Large intestine (tissue), 3 donors: ENCODE measurements around the gene TMEM184B. TPM values are rescaled to one million over a fixed set of nuclear protein-coding genes. Genes with fewer than 3 reads are reported as not detected.

Experiments used
- DNase-seq, 2 donors: peaks; one replicate each; pipeline versions ENCODE4 v3.0.0 to v3.0.0-alpha.2; 2013
- H3K27ac ChIP-seq: one replicate; pipeline ENCODE4 v1.5.1; 2013; ENCODE audit warnings: low read length
- H3K27me3 ChIP-seq: 2 replicates; pipeline ENCODE4 v1.6.1; 2013; ENCODE audit warnings: low read length; ENCODE audit not compliant: control insufficient read depth, insufficient read depth
- H3K36me3 ChIP-seq: 2 replicates; pipeline ENCODE4 v1.6.1; 2013; ENCODE audit warnings: low read length; ENCODE audit not compliant: control insufficient read depth, insufficient read depth
- H3K4me1 ChIP-seq: one replicate; pipeline ENCODE4 v1.6.1; 2013; ENCODE audit warnings: low read length; ENCODE audit not compliant: control insufficient read depth, insufficient read depth
- H3K4me3 ChIP-seq: one replicate; pipeline ENCODE4 v1.5.1; 2013; ENCODE audit warnings: low read length
- H3K9me3 ChIP-seq: one replicate; pipeline ENCODE4 v1.6.1; 2013; ENCODE audit warnings: mild to moderate bottlenecking, low read depth, low read length, moderate library complexity; ENCODE audit not compliant: control insufficient read depth
- WGBS: methylation state at CpG from one replicate; pipeline ENCODE4 v1.1.5; 2013; ENCODE audit warnings: low lambda C conversion rate; ENCODE audit not compliant: insufficient coverage; 5-methylcytosine and 5-hydroxymethylcytosine counted together
- polyA plus RNA-seq: library from polyadenylated mRNA; unstranded; fragments of 120-200 nt; gene quantifications from one replicate; pipeline ENCODE4 v1.2.1, GENCODE V29; 2013

Gene TMEM184B
- polyA plus RNA-seq, 1 donor = 56.5 TPM

DNA sequence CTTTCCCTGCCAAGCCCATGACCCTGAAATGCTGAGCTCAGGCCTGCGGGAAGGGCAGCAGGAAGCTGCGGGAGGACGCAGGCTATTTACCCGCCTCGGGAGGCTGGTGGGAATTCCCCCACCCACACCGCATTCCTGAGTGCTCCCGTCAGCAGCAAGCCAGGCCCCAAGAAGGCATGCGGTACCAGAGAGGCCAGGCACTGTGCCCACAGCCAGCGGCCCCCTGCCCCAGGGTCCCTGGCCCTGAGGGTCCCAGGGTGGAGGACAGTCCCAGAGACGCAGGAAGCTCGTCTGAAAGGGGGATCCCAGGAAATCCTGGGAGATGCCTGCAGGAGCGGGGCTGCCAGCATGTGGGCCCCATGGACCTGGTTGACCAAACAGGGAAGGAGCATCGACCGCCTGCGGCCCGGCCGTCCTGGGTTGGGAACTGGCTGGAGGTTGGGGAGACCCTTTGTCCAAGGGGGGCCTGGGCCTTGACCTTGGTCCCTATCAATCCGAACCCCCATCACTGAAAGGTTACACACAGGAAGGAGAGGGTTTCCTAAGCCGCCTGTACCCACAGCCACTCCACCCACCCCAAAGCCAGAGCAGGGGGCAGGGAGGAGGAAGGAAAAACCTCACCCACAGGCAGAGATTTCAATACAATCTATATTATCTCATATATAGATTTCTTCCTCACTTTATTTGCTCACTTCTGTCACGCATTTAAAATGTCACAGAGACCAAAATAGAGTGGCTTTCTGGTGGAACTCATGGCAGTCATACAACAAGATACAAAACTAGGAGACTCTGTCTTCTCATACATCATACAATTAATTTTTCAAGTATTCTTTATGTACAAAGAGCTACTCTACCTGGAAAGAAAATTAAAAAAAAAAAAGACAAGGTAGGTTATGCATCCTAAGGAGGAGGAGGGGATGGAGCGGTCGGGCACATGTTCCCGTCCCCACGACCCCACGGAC lies 53.9 kb downstream of the TMEM184B start:
- Histone ChIP-seq H3K27ac (peak overlapping the region; percentile 68), H3K27me3 (peaks cover under 1% of the 10 kb centered on the region), H3K4me1 (peaks cover 30% of the 10 kb centered on the region), H3K36me3 (peaks cover 33% of the 10 kb centered on the region), H3K9me3 (peaks cover 3% of the 10 kb centered on the region), H3K4me3 (no peak overlapping the region)
- WGBS = 43% methylated on average over 1 of the region's 25 CpGs
- peak; percentile 90 to 93 for DNase-seq

- Histone ChIP-seq H3K4me1 (peaks cover 33% of the 10 kb centered on the region), H3K27ac (no peak overlapping the region), H3K4me3 (no peak overlapping the region), H3K27me3 (peaks cover 2% of the 10 kb centered on the region), H3K36me3 (no peaks in the 10 kb centered on the region), H3K9me3 (peaks cover 3% of the 10 kb centered on the region)
- 80% methylated on average over 1 of the region's 11 CpGs for WGBS
- DNase-seq = no peak
These were observed 57.4 kb downstream of the TMEM184B start for GRCh38 chr22:38215156-38216038.

- Histone ChIP-seq H3K27me3 (peaks cover 2% of the 10 kb centered on the region), H3K36me3 (no peaks in the 10 kb centered on the region), H3K4me3 (peak overlapping the region; percentile 11), H3K27ac (no peak overlapping the region), H3K4me1 (peaks cover 26% of the 10 kb centered on the region), H3K9me3 (peaks cover 3% of the 10 kb centered on the region)
- WGBS = no CpG with 5 or more reads among the region's 81 CpGs
- peak; percentile 59 to 78 for DNase-seq
These were observed 58.3 kb downstream of the TMEM184B start for GRCh38 chr22:38214302-38215056.

DNA sequence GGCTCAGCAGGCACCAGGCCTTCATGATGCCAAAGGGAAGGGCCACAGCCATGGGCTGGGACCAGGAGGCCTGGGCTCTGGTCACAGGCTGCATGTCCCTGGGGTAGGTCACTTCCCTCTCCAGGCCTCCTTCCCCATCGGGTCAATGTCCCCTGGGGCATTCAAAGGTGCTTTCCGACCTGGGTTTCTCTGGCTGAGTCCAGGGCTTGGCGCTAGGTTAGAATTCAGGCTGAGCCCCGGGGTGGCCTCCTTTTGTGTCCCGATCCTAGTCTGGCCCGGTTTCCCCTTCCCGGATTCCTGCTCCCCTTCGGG lies 58.9 kb downstream of the TMEM184B start:
- Histone ChIP-seq H3K9me3 (peaks cover 3% of the 10 kb centered on the region), H3K4me3 (peak overlapping the region; percentile 11), H3K36me3 (no peaks in the 10 kb centered on the region), H3K27ac (no peak overlapping the region), H3K4me1 (peaks cover 21% of the 10 kb centered on the region), H3K27me3 (peaks cover 2% of the 10 kb centered on the region)
- DNase-seq = peak; percentile 40 to 73
- WGBS = no CpG with 5 or more reads among the region's 8 CpGs

- no peak for DNase-seq
- peaks cover 16% of the 10 kb centered on the region for H3K4me1 ChIP-seq
- no peak overlapping the region for H3K4me3 ChIP-seq
- WGBS = no CpG with 5 or more reads among the region's 6 CpGs
- H3K36me3 ChIP-seq = peaks cover 2% of the 10 kb centered on the region
- H3K27ac ChIP-seq = no peak overlapping the region
- H3K9me3 ChIP-seq = peaks cover 3% of the 10 kb centered on the region
- H3K27me3 ChIP-seq = peaks cover 2% of the 10 kb centered on the region
These were observed 59.4 kb downstream of the TMEM184B start for GRCh38 chr22:38213319-38213989.

DNA sequence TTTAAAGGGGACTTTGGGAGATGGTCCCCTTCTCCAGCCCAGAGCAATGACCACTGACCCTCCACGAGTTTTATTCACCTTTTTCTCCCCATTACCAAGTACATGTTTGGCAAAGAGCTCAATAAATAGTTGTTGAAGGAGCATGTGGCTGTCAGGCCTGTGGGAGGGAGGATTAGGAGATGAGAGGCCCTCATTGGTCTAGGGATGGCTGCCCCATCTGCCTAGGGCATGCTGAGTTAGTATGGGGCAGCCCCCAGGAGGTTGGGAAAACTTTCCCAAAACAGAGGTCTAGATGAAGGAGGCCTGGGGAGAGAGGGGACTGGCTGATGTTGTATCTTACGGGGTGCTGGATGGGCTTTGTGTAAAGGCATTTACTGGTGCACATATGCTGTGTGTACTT lies 60.4 kb downstream of the TMEM184B start:
- Histone ChIP-seq H3K4me1 (peaks cover 10% of the 10 kb centered on the region), H3K27me3 (peaks cover 2% of the 10 kb centered on the region), H3K4me3 (no peak overlapping the region), H3K27ac (no peak overlapping the region), H3K36me3 (peaks cover 4% of the 10 kb centered on the region), H3K9me3 (peaks cover 3% of the 10 kb centered on the region)
- DNase-seq = no peak
- no CpG with 5 or more reads among the region's 2 CpGs for WGBS

- Histone ChIP-seq H3K27me3 (peaks cover 2% of the 10 kb centered on the region), H3K4me3 (no peak overlapping the region), H3K27ac (no peak overlapping the region), H3K4me1 (peaks cover 10% of the 10 kb centered on the region), H3K36me3 (peaks cover 4% of the 10 kb centered on the region), H3K9me3 (peaks cover 3% of the 10 kb centered on the region)
- no peak for DNase-seq
- 100% methylated on average over 2 of the region's 7 CpGs for WGBS
These were observed 61.3 kb downstream of the TMEM184B start for GRCh38 chr22:38211556-38211955.

DNA sequence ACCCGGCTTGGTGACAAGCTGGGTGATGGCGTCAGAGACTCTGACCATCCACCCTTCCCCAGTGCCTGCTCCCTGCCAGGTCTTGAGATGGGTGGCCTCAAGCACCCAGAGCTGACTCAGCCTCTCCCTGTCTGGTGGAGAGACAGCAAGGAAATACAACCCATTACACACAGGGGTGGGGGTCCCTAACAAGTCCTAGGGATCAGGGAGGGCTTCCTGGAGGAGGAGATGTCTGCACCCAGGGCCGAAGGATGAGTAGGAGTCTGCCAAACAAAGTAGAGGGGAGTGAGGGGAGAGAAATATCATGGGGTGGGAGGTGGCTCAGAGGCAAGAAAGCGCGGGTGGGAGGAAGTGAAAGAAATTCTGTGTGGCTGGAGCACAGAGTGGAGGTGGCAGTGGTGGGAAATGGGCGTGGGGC lies 64.2 kb downstream of the TMEM184B start:
- no peak overlapping the region for H3K4me3 ChIP-seq
- WGBS = no CpG with 5 or more reads among the region's 6 CpGs
- H3K36me3 ChIP-seq = peaks cover 4% of the 10 kb centered on the region

GRCh38 chr22:38207898-38208432 lies 64.8 kb downstream of the TMEM184B start:
- H3K4me1 ChIP-seq = peaks cover 15% of the 10 kb centered on the region
- no peak for DNase-seq
- H3K4me3 ChIP-seq = no peak overlapping the region
- H3K27ac ChIP-seq = no peak overlapping the region
- H3K27me3 ChIP-seq = no peaks in the 10 kb centered on the region
- WGBS = no CpG with 5 or more reads among the region's 7 CpGs
- no peaks in the 10 kb centered on the region for H3K9me3 ChIP-seq
- peaks cover 4% of the 10 kb centered on the region for H3K36me3 ChIP-seq

More for the DNA sequence above, 64.2 kb downstream of the TMEM184B start:
- Histone ChIP-seq H3K9me3 (no peaks in the 10 kb centered on the region), H3K27me3 (no peaks in the 10 kb centered on the region), H3K4me1 (peaks cover 11% of the 10 kb centered on the region), H3K27ac (no peak overlapping the region)
- no peak for DNase-seq
